ENCODE results near the gene PLPPR2. TPM values are rescaled to one million over a fixed set of nuclear protein-coding genes. Genes with fewer than 3 reads are reported as not detected.
A peak's percentile ranks its signal among the peaks of the same experiment; 100 is the strongest.

Gene PLPPR2
- total RNA-seq, 2 donors from 2014 or later: 4.8 to 8.0 TPM

DNA sequence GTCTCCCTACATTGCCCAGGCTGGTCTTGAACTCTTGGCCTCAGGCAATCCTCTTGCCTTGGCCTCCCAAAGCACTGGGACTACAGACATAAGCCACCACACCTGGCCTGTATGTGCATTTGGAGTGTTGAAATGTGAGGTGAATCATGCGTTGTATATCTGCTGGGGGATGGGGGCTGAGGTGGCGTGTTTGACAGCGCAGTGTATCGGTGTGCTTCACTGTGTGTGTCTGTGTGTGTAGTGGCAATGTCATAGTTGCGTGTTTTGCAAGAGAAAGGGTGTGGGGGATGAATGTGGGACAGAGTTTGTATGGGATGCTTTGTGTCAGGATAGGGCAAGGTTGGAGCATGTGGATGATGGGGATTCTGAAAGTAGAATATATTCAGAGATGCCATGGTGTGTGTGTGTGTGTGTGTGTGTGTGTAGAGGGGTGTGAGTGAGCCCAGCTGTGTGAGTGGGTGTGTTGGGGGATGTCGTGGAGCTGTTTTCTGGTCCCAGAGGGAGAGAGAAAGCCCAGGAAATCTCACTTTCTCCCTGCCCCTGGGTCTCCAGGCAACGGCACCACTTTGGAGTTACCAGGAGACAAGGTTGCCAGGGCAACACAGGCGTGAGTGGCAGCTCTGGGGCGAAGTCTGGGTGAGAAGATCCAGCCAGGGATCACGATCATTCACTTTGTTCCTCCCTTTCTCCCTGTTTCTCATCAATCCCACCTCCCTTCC, 18.1 kb downstream of the PLPPR2 start:
- Histone ChIP-seq H3K27me3 (no peaks in the 10 kb centered on the region), H3K9ac (ENCODE audit: low read depth in 2 of 2, low read length in 2 of 2) (peak overlapping the region in 1 of 2 donors; percentile 95), H3K4me3 (no peak overlapping the region), H3K36me3 (no peaks in the 10 kb centered on the region), H3K27ac (no peak overlapping the region), H3K4me1 (peaks cover 6% of the 10 kb centered on the region), H3K9me3 (no peaks in the 10 kb centered on the region)
- intact Hi-C loops (cut with DNase I): no loop called here
- TF ChIP-seq, protein P1, sequence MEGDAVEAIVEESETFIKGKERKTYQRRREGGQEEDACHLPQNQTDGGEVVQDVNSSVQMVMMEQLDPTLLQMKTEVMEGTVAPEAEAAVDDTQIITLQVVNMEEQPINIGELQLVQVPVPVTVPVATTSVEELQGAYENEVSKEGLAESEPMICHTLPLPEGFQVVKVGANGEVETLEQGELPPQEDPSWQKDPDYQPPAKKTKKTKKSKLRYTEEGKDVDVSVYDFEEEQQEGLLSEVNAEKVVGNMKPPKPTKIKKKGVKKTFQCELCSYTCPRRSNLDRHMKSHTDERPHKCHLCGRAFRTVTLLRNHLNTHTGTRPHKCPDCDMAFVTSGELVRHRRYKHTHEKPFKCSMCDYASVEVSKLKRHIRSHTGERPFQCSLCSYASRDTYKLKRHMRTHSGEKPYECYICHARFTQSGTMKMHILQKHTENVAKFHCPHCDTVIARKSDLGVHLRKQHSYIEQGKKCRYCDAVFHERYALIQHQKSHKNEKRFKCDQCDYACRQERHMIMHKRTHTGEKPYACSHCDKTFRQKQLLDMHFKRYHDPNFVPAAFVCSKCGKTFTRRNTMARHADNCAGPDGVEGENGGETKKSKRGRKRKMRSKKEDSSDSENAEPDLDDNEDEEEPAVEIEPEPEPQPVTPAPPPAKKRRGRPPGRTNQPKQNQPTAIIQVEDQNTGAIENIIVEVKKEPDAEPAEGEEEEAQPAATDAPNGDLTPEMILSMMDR (IDR thresholded peaks at IDR 0.05): no peak
- no peak for DNase-seq

DNA sequence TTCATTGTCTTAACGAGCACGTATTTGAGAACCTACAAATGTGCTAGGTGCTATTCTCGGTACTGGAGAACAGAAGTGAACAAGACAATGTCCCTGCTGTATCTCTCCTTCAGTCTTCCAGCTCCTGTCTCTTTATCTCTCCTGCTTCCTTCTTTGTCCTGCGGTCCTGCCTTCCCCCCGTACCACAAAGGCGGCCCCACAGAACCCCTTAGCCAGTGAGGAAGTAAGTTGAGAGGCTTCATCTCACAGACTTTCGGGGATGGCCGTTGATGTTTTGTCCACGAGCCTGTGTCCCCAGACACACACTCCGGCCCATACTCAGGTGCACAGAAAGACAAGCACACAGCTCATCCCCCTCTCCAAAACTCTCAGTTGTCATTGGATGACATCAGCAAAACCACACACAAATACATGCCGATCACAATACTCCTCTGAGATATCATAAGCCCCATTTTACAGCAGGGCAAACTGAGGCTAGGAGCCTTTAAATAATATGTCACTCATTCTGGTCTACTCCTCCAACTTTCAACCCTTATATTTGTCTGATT, 18.7 kb downstream of the PLPPR2 start:
- peak overlapping the region; percentile 61 for H3K4me3 ChIP-seq
- intact Hi-C loops (cut with DNase I): no loop called here
- DNase-seq: no peak

DNA sequence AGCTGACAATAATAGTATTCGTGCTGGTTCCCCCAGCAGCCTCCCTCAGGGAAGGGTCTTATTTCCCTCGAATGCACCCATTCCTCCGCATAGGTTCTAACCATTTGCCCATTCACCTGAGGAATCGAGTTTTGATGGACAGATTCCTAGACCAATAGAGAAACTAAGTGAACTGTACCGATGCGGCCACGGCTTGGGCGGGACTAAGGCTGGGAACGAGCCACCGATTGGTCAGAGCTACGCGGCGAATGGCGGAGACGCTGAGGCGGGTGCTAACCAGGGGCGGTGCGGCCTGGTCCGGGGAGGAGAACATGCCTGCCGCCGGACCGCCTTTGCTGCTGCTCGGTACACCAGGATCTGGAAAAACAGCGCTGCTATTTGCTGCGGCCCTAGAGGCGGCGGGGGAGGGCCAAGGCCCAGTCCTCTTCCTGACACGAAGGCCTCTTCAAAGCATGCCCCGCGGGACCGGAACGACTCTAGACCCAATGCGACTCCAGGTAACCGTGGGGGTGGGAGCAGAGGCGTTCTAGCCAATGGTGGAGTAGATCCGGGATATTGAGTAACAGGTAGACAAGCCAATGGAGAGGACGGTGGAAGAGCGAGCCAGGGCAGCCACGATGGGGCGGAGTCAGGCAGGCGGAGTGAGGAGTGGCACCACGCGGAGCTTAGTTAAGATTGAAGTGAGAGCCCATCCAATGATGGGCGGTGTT, 19.4 kb downstream of the PLPPR2 start, which contains the start of gene SWSAP1:
TSS of gene SWSAP1 (plus strand) at position 234 of the 710 bp plus-strand sequence. CDS start at position 249, 15 bp downstream.
- TF ChIP-seq, protein P1 (IDR thresholded peaks at IDR 0.05): no peak
- DNase-seq: peak; percentile 98
- H3K4me1 ChIP-seq: peaks cover 6% of the 10 kb centered on the region
- H3K4me3 ChIP-seq: peak within 1 kb of the TSS; percentile 61
- no peaks in the 10 kb centered on the region for H3K9me3 ChIP-seq
- intact Hi-C loops (cut with DNase I): no loop called here
- peak within 1 kb of the TSS; percentile 73 to 95 for H3K9ac ChIP-seq (ENCODE audit: low read depth in 2 of 2, low read length in 2 of 2)
- H3K36me3 ChIP-seq: no peaks in the 10 kb centered on the region
- no peaks in the 10 kb centered on the region for H3K27me3 ChIP-seq
- peak within 1 kb of the TSS; percentile 95 for H3K27ac ChIP-seq

More for the DNA sequence above, 18.7 kb downstream of the PLPPR2 start:
- Histone ChIP-seq H3K9ac (ENCODE audit: low read depth in 2 of 2, low read length in 2 of 2) (peak overlapping the region; percentile 13 to 95), H3K9me3 (no peaks in the 10 kb centered on the region), H3K27me3 (no peaks in the 10 kb centered on the region), H3K36me3 (no peaks in the 10 kb centered on the region), H3K27ac (peak overlapping the region; percentile 95), H3K4me1 (peaks cover 6% of the 10 kb centered on the region)
- TF ChIP-seq, protein P1 (IDR thresholded peaks at IDR 0.05): no peak

DNA sequence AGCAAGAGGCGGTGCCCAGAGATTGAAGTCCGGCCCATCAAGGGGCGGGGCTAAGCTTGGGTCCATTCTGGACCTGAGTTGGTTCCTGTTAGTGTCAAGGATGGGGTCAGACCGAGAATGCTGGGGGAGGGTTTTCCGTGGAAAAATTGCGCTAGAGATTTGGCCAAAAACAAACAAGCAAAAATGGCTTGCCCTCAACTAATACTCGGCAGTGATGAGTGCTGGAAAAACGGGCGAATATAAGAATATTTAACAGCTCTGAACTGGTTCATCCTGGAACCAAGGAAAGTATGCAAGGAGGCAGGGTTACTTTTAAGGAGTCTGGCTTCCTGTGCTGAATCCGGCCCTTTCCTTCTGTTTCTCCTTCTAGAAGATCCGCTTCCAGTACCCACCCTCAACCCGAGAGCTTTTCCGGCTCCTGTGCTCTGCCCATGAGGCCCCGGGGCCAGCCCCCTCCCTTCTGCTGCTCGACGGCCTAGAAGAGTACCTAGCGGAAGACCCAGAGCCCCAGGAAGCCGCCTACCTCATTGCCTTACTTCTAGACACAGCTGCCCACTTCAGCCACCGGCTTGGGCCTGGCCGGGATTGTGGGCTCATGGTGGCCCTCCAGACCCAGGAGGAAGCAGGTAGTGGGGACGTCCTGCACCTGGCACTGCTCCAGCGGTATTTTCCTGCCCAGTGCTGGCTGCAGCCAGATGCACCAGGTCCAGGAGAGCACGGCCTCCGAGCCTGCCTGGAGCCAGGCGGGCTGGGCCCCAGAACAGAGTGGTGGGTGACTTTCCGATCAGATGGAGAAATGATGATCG, 20.1 kb downstream of the PLPPR2 start:
- TF ChIP-seq, protein P1 (IDR thresholded peaks at IDR 0.05): no peak
- Histone ChIP-seq H3K9ac (ENCODE audit: low read depth in 2 of 2, low read length in 2 of 2) (peak overlapping the region; percentile 73 to 95), H3K9me3 (no peaks in the 10 kb centered on the region), H3K27me3 (no peaks in the 10 kb centered on the region), H3K4me3 (peak overlapping the region; percentile 49), H3K27ac (peak overlapping the region; percentile 95), H3K36me3 (no peaks in the 10 kb centered on the region), H3K4me1 (peaks cover 7% of the 10 kb centered on the region)
- intact Hi-C loops (cut with DNase I): no loop called here
- DNase-seq: peak; percentile 65

DNA sequence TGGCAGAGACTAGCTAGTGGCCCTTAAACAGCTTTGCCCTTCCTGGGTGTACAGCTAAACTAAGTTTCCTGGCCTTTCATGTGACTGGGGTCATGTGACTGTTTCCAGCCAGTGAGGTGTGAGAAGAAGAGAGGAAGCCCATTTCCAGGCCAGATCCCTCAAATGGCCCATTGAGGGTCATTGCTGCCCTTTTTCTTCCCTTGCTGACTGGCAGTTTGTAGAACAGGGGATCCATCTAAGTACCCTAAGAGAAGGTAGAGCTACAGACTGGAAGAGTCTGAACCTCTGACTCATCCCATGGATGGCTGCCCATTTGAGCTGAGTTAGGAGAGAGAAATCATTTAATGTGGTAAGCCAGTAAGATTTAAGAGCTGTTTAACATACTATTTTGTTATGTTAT, 22.0 kb downstream of the PLPPR2 start:
- intact Hi-C loops (cut with DNase I): no loop called here
- H3K27me3 ChIP-seq: no peaks in the 10 kb centered on the region
- DNase-seq: no peak
- peaks cover 10% of the 10 kb centered on the region for H3K4me1 ChIP-seq
- H3K4me3 ChIP-seq: no peak overlapping the region
- H3K36me3 ChIP-seq: no peaks in the 10 kb centered on the region
- TF ChIP-seq, protein P1 (IDR thresholded peaks at IDR 0.05): no peak
- peak overlapping the region; percentile 5 for H3K27ac ChIP-seq
- no peak overlapping the region for H3K9ac ChIP-seq (ENCODE audit: low read depth in 2 of 2, low read length in 2 of 2)
- no peaks in the 10 kb centered on the region for H3K9me3 ChIP-seq

Data from colonic mucosa (tissue), 4 donors.